ENCODE data around the gene SYCP2L. TPM values are rescaled to one million over a fixed set of nuclear protein-coding genes. Genes with fewer than 3 reads are reported as not detected.
"Not testable (repeated sequence)": the region's sequence is repeated elsewhere in the genome, so short reads cannot be mapped to it uniquely, and the experiment has no call there.

The SYCP2L gene
- polyA plus RNA-seq, 1 donor from 2014 or later, result 9.4 TPM

DNA sequence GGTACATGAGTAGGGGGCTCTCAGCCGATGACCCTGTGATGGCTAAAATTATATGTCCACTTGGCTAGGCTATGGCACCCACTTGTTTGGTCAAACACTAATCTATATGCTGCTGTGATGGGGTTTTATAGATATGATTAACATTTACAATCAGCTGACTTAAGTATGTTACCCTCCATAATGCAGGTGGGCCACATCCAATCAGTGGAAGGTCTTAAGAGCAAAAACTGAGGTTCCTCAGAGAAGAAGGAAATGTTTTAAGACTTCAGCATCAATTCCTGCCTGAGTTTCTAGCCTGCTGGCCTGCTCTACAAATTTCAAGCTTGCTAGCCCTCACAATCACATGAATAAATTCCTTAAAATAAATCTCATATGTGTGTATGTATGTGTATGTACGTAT is 29.6 kb upstream of the SYCP2L start (continued):
- TF ChIP-seq, protein P1, sequence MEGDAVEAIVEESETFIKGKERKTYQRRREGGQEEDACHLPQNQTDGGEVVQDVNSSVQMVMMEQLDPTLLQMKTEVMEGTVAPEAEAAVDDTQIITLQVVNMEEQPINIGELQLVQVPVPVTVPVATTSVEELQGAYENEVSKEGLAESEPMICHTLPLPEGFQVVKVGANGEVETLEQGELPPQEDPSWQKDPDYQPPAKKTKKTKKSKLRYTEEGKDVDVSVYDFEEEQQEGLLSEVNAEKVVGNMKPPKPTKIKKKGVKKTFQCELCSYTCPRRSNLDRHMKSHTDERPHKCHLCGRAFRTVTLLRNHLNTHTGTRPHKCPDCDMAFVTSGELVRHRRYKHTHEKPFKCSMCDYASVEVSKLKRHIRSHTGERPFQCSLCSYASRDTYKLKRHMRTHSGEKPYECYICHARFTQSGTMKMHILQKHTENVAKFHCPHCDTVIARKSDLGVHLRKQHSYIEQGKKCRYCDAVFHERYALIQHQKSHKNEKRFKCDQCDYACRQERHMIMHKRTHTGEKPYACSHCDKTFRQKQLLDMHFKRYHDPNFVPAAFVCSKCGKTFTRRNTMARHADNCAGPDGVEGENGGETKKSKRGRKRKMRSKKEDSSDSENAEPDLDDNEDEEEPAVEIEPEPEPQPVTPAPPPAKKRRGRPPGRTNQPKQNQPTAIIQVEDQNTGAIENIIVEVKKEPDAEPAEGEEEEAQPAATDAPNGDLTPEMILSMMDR (IDR thresholded peaks at IDR 0.05; ENCODE audit: poor library complexity, severe bottlenecking), result no peak

DNA sequence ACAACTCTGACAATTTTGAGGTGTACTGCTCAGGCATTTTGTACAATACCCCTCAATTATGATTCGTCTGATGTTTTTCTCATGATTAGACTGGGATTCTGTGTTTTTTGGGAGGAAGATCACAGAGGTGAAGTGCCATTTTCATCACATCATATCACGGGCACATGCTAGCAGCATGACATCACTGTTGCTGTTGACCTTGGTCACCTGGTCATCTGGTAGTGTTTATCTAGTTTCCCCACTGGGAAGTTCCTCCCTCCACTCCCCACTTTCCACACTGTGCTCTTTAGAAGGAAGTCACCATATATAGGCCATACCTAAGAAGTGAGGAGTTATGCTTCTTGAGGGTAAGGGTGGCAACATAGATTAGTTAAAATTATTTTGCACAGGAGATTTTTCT is 25.8 kb upstream of the SYCP2L start:
- H3K4me2 ChIP-seq (ENCODE audit: low read length), result no peak overlapping the region
- no peaks in the 10 kb centered on the region for H4K20me1 ChIP-seq (ENCODE audit: insufficient read depth)
- no peaks in the 10 kb centered on the region for H3K36me3 ChIP-seq (ENCODE audit: insufficient read depth, low read length)
- no peak overlapping the region for H3K27ac ChIP-seq (ENCODE audit: low read length)
- H3K9ac ChIP-seq (ENCODE audit: low read length), result no peak overlapping the region
- no peaks in the 10 kb centered on the region for H3K27me3 ChIP-seq (ENCODE audit: insufficient read depth, low read depth, low read length)
- no peaks in the 10 kb centered on the region for H3K79me2 ChIP-seq (replicated peaks; ENCODE audit: insufficient read depth, low read length)
- H2AFZ ChIP-seq (ENCODE audit: low read depth, low read length), result no peak overlapping the region
- no peaks in the 10 kb centered on the region for H3K9me2 ChIP-seq (ENCODE audit: insufficient read depth, low read length)
- no peaks in the 10 kb centered on the region for H3F3A ChIP-seq (ENCODE audit: insufficient read depth, low read length, poor library complexity, severe bottlenecking)
- H3K9me3 ChIP-seq (ENCODE audit: low read length), result no peaks in the 10 kb centered on the region
- H3K4me3 ChIP-seq (ENCODE audit: low read length), result no peak overlapping the region
- TF ChIP-seq RAD21 (conservative IDR thresholded peaks at IDR 0.05), result no peak
- TF ChIP-seq EZH2 (IDR thresholded peaks at IDR 0.05; ENCODE audit: borderline replicate concordance, insufficient read depth, low read length, poor library complexity, severe bottlenecking), result no peak
- no peak for TF ChIP-seq EP300 (conservative IDR thresholded peaks at IDR 0.05; ENCODE audit: poor library complexity, severe bottlenecking)

DNA sequence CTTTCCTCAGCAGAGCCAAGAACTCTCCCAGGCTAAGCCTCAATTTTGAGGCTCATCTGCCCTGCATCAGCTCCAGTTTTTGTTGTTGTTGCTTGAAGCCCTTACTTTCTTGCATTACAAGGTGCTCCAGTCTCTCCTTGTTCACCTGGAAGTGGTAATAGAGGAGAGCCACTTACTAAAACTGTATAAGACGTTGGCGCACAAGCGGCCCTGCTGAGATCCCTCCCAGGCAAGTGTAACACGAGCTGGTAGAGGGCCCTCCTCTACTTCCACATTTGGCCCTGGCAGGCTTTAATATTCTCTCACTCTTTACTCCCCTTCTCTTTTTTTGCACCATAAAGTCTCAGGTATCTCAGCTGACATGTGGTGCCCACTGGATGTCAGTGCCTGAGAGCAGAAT is 24.5 kb upstream of the SYCP2L start:
- H3K9me2 ChIP-seq (ENCODE audit: insufficient read depth, low read length), result no peaks in the 10 kb centered on the region
- H2AFZ ChIP-seq (ENCODE audit: low read depth, low read length), result no peak overlapping the region

DNA sequence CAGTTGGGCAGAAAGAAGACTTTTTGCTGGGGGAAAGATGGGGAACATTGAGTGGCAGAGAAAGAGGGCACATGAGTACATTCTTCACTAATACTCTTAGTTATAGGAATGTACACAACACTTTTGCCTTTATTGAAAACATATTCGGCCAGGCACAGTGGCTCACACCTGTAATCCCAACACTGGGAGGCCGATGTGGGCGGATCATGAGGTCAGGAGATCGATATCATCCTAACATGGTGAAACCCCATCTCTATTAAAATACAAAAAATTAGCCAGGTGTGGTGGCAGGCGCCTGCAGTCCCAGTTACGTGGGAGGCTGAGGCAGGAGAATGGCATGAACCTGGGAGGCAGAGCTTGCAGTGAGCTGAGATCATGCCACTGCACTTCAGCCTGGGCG is 23.8 kb upstream of the SYCP2L start:
- H3K36me3 ChIP-seq (ENCODE audit: insufficient read depth, low read length); H3K79me2 ChIP-seq (replicated peaks; ENCODE audit: insufficient read depth, low read length); H3K9me2 ChIP-seq (ENCODE audit: insufficient read depth, low read length); H3K9me3 ChIP-seq (ENCODE audit: low read length); H3K4me2 ChIP-seq (ENCODE audit: low read length); H3K9ac ChIP-seq (ENCODE audit: low read length); H3K4me3 ChIP-seq (ENCODE audit: low read length); H4K20me1 ChIP-seq (ENCODE audit: insufficient read depth); H3K27ac ChIP-seq (ENCODE audit: low read length); H3F3A ChIP-seq (ENCODE audit: insufficient read depth, low read length, poor library complexity, severe bottlenecking); H3K27me3 ChIP-seq (ENCODE audit: insufficient read depth, low read depth, low read length); H2AFZ ChIP-seq (ENCODE audit: low read depth, low read length): not testable (repeated sequence)

More for the DNA sequence above, 24.5 kb upstream of the SYCP2L start:
- H3K9ac ChIP-seq (ENCODE audit: low read length), result no peak overlapping the region
- no peaks in the 10 kb centered on the region for H3F3A ChIP-seq (ENCODE audit: insufficient read depth, low read length, poor library complexity, severe bottlenecking)
- H3K79me2 ChIP-seq (replicated peaks; ENCODE audit: insufficient read depth, low read length), result no peaks in the 10 kb centered on the region
- no peaks in the 10 kb centered on the region for H3K27me3 ChIP-seq (ENCODE audit: insufficient read depth, low read depth, low read length)
- no peak overlapping the region for H3K4me2 ChIP-seq (ENCODE audit: low read length)
- no peak overlapping the region for H3K27ac ChIP-seq (ENCODE audit: low read length)
- no peaks in the 10 kb centered on the region for H3K9me3 ChIP-seq (ENCODE audit: low read length)
- no peak overlapping the region for H3K4me3 ChIP-seq (ENCODE audit: low read length)
- H4K20me1 ChIP-seq (ENCODE audit: insufficient read depth), result no peaks in the 10 kb centered on the region
- H3K36me3 ChIP-seq (ENCODE audit: insufficient read depth, low read length), result no peaks in the 10 kb centered on the region
- no peak for TF ChIP-seq EP300 (conservative IDR thresholded peaks at IDR 0.05; ENCODE audit: poor library complexity, severe bottlenecking)
- TF ChIP-seq, protein P1 (IDR thresholded peaks at IDR 0.05; ENCODE audit: poor library complexity, severe bottlenecking), result no peak

DNA sequence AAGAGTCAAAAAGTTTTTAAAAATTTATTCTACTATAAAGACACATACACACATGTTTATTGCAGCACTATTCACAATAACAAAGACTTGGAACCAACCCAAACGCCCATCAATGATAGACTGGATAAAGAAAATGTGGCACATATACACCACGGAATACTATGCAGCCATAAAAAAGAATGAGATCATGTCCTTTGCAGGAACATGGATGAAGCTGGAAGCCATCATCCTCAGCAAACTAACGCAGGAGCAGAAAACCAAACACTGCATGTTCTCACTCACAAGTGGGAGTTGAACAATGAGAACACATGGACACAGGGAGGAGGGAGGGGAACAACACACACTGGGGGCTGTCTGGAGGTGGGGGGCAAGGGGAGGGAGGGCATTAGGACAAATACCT is 20.1 kb upstream of the SYCP2L start:
- not testable (repeated sequence) for H3K9me3 ChIP-seq (ENCODE audit: low read length); H3K4me3 ChIP-seq (ENCODE audit: low read length); H3K36me3 ChIP-seq (ENCODE audit: insufficient read depth, low read length); H3K27me3 ChIP-seq (ENCODE audit: insufficient read depth, low read depth, low read length); H3K4me2 ChIP-seq (ENCODE audit: low read length); H3K9ac ChIP-seq (ENCODE audit: low read length); H3K9me2 ChIP-seq (ENCODE audit: insufficient read depth, low read length); H2AFZ ChIP-seq (ENCODE audit: low read depth, low read length); H4K20me1 ChIP-seq (ENCODE audit: insufficient read depth); H3K79me2 ChIP-seq (replicated peaks; ENCODE audit: insufficient read depth, low read length); H3K27ac ChIP-seq (ENCODE audit: low read length); H3F3A ChIP-seq (ENCODE audit: insufficient read depth, low read length, poor library complexity, severe bottlenecking)
